DOHH2 (cell line): ENCODE results near the gene ZNF691.

Source experiments
- EZH2phosphoT487 ChIP-seq: fragments of 200-600 bp; sonication (generic); IDR thresholded peaks from 2 replicates; pipeline ENCODE4 v1.6.1; 2017; ENCODE audit warnings: borderline replicate concordance, mild to moderate bottlenecking, antibody characterized with exemption, low read length, moderate library complexity, mixed read lengths
- TF ChIP-seq, protein P1 (sequence below): fragments of 200-600 bp; sonication (generic); IDR thresholded peaks from one replicate; pipeline ENCODE4 v1.5.1; 2014; ENCODE audit warnings: antibody characterized with exemption, mild to moderate bottlenecking, low read depth, low read length; ENCODE audit not compliant: poor library complexity, severe bottlenecking

DNA sequence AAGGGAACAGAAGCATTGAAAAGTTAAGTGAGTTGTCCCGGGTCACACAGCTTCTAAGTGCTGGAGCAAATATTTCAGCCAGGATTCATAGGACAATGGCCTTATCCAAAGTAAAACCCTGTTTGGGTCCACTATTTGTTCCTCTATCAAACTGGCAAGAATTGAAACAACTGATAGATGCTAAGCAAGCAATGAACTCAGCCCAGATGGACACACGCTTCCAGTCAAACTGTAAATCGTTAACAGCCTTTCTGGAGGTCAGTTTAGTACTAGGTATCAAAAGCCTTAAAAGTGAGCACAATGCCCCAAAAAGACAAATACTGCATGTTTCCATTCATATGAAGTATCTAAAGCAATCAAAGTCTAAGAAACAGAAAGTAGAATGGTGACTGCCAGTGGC, 28.4 kb upstream of the ZNF691 start:
- TF ChIP-seq, protein P1, sequence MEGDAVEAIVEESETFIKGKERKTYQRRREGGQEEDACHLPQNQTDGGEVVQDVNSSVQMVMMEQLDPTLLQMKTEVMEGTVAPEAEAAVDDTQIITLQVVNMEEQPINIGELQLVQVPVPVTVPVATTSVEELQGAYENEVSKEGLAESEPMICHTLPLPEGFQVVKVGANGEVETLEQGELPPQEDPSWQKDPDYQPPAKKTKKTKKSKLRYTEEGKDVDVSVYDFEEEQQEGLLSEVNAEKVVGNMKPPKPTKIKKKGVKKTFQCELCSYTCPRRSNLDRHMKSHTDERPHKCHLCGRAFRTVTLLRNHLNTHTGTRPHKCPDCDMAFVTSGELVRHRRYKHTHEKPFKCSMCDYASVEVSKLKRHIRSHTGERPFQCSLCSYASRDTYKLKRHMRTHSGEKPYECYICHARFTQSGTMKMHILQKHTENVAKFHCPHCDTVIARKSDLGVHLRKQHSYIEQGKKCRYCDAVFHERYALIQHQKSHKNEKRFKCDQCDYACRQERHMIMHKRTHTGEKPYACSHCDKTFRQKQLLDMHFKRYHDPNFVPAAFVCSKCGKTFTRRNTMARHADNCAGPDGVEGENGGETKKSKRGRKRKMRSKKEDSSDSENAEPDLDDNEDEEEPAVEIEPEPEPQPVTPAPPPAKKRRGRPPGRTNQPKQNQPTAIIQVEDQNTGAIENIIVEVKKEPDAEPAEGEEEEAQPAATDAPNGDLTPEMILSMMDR, result no peak
- no peak for TF ChIP-seq EZH2phosphoT487
